GM19328 (cell line): ENCODE data around the gene HRAS.

ENCODE experiments used
- ATAC-seq: cut with Tn5 transposase; IDR thresholded peaks from one replicate; pipeline ENCODE4 v1.9.1; 2021; ENCODE audit warnings: mild to moderate bottlenecking, moderate library complexity; ENCODE audit not compliant: unreplicated experiment

HRAS gene

DNA sequence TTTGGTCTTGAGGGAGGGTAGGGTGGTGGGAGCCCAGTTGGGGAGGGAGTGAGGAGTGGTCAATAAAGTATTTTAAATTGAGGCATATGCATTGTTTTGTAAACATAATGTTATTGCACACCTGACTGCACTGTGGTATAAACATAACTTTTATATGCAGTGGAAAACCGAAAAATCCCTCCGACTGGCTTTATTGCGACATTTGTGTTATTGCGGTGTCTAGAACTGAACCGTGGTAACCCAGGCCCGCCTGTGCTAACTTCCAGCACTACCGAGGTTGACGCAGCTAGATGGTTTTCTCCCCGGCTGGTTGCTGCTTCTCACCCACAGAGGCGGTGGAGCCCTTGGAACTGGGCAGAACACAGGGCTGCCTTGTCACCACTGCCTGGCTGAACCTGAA is 20.8 kb downstream of the HRAS start:
- ATAC-seq, result no peak

DNA sequence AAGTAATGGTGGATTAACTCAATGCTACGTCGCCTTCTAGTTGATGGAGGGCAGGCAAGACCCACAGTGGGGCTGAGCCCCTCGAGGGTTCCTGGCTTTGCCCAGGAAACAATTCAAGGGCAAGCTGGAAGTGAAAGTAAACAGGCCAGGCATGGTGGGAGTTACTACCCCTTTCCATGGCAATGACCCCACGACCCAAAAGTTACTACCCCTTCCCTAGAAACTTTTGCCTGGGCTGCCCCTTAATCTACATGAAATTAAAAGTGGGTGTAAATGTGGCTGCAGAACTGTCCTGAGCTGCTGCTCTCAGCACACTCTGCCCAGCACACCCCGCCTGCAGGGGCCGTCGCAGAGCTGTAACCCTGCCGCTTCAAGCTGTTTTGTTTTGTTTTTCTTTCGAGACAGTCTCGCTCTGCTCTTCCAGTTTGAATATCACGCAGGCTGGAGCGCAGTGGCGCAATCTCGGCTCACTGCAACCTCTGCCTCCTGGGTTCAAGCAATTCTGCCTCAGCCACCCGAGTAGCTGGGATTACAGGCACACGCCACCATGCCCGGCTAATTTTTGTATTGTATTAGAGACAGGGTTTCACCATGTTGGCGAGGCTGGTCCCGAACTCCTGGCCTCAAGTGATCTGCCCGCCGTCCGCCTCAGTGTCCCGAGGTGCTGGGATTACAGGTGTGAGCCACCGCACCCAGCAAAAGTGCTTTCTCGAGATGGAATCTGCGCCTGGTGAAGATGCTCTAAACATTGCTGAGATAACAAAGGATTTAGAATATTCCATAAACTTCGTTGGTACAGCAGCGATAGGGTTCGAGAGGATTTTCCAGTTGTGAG is 22.4 kb downstream of the HRAS start:
- ATAC-seq, result no peak

DNA sequence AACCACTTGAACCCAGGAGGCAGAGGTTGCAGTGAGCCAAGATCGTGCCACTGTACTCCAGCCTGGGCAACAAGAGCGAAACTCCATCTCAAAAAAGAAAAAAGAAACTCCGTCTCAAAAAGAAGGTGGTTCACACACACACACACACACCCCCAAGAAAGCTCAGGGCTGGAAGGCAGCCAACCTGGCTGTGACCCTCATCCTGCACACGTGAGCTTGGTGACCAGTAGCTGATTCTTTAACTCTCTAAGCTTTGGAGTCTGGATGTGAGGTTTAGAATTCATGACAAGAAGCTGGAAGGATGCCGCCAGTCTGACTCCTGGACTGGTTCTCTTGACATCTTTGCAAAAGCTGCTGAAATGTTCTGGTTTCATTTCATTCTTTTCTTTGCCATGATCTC is 26.4 kb downstream of the HRAS start:
- ATAC-seq, result no peak

DNA sequence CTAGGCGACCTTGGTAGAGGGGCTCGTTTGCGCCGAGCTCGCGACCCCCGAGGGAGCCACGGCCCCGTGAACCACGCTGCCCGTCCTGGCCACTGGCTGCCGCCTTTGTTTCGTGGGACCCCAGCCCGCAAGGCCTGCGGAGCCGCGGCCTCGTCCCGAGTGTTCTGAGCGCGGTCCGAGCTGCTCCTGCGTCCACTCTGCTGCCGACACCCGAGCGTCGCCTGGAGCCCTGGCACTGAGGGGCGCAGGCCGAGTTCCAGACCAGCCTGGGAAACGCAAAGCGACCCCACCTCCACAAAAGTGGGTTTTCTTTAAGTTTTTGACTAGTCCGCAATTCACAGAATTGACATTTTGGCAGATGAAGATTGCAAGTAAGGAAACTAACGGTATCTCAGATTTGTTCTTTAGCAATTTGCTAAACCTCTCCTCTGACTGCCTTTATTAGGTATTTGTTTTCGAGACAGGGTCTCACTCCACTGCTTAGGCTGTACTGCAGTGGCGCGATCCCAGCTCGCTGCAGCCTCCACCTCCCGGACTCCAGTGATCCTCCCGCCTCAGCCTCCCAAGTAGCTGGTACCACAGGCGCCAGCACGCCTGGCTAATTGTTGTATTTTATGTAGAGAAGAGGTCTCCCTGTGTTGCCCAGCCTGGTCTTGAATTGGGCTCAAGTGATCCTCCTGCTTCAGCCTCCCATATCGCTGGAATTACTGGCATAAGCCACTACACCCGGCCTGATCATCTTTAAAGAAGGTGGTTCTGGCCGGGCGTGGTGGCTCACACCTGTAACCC is 27.5 kb downstream of the HRAS start:
- ATAC-seq, result no peak

DNA sequence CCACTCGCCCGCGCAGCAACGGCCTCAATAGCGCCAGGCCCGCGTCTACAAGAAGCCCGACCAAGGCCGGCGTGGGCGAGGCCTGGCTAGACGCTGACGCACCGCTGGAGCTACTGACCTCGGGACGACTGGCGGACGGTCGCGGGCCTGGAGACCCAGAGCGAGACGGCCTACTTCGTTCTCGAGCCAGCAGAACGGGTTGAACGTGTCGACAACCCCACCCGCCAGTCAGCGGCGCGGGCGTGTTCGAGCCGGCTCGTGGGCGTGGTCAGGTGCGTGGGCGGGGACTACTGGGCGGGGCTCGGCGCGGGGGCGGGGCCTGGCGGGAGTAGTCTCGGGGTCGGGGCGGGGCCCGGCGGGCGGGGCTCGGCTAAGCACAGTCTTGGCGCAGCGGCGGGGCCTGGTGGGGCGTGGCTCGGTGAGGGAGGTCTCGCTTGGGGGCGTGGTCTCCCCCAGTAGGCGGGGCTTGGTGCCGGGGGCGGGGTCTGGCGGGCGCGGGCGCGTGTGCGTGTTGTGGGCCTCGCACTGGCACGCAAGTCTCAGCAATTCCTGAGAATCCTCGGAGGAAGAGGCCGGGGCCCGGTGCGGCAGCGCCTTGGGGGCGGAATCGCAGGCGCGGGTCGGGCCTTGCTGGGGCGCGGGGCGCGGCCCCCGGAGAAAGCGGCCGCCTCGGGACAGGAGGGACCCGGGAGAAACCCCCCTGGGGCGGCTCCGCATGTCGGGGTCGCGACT is 28.2 kb downstream of the HRAS start, which contains the start of gene RNH1:
RNH1 (minus strand) TSS at position 248 of the 732 bp plus-strand sequence. CDS start 5,080 bp downstream, outside the sequence.
- peak; percentile 40 for ATAC-seq

DNA sequence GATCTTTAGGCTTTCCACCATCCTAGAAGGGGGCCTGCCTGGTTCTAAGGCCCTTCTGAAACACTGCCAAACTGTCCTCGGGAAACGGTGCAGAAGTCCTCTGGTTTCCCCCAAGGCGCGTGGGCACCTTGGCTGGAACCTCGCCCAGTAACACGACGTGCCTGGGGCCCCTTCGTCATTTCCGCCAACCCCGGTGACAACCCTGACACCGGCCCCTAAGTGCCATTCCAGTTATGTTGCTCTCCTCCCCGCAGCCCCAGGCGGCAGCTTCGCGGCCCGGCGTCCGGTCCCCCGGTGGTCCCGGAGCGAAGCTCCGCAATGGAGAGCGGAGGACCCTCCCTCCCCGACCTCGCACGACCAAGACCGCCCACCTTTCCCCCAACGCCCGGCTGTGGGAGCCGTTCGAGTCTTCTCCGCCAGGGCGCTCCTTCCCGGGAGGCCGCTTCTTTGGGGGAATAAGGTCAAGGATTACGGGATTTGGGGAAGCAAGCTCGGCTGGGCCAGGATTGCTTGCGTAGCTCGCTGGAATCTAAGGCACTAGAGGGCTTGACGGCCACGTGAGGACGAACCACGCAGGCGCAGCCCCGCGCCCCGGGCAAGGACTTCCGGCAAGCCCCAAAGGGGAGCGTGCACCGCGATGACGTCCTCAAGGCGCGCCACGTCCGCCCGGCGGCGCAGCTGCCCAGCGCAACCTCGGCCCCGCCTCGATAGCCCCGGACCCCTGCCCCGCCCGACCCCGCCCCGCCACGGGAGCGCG is 29.0 kb downstream of the HRAS start:
- ATAC-seq, result peak; percentile 65

DNA sequence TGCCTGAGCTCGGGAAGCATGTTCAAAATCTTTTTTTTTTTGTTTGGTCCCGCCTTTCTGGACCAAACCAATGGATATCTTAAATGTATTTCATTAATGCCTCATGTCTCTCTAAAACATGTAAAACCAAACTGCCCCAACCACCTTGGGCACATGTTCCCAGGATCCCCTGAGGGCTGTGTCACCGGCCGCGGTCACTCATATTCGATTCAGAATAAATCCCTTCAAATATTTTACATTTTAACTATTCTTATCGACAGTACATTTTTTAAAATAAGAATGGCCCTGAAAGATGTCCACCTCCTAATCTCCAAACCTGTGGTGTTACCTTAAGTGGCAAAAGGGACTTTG is 30.4 kb downstream of the HRAS start:
- no peak for ATAC-seq

DNA sequence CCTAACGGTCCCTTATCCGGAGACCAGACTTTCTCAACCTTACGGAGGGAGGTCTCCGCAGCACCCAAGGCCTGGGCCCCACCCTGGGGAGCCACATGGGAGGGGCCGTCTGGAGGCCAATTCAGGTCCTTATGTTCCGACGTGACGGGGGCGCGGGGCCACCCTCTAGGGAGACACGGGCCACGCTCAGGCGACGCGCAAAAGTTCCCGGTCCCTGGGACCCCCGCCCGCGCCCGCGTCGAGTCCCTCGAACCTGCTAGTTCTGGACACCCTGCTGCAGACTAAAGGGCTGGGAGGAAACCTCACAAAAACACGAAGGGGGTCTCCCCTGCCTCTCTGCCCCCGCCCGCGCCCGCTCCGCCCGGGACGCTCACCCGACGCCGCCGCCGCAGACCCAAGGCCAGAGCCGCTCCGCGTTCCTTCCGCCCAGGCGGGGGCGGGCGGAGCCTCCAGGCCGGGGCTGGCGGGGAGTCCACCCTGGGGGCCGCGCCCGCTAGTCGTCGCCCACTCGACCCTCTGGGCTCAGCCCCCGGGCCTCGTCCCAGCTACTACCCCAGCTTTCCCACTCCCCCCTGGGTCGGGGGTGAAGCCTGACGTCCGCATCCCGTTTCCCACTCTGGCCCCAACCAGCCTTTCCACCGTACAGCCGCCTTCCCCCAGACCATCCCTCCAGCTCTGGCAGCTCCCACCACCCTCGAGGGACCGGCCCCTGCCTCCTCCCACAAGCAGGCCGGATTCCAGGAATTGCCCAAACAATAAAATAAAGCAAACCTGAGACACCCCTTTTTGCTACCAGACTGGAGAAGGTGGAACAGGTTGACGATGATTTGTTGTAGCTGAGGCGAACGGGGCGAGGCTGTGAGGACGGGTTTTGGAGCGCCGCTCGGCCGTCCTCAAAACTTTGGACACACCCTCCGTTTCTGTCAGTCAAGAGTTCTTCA is 31.1 kb downstream of the HRAS start:
- no peak for ATAC-seq

DNA sequence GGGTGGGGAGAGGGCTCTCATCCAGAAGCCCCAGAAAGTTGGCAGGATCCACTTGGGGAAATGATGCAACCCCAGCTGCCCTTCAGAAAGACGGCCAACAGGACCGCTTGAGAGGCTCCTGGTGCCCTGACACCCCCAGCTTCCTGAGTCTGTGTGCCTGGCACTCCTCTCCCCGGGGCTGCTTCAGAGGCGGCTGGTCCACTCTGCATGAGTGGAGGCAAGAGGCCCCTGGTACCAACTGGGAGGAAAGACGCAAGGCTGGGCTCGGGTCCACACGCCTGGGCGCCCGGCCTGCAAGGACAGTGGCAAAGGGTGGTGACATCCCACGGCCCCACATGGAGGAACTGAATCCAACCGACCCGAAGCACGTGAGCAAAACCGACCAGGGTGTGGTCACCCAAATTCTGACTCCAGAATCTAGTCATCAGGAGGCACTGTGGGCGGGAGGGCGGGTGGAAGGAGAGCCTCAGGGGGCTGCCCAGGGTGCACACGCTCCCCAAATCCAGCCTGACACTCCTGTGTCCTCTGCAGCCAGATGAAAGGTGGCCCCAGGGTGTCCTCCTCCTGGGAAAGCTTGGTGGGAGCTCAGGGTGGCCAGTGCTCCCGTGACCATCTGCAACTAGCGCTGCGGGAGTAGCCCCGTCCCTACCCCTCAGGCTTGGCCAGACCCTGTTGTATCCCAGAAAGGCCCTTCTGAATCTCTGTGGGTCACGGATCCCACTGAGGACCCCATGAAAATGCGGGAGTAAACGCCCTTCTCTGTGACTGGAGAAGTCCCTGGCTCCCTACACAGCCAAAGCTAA is 32.0 kb downstream of the HRAS start:
- ATAC-seq, result no peak

DNA sequence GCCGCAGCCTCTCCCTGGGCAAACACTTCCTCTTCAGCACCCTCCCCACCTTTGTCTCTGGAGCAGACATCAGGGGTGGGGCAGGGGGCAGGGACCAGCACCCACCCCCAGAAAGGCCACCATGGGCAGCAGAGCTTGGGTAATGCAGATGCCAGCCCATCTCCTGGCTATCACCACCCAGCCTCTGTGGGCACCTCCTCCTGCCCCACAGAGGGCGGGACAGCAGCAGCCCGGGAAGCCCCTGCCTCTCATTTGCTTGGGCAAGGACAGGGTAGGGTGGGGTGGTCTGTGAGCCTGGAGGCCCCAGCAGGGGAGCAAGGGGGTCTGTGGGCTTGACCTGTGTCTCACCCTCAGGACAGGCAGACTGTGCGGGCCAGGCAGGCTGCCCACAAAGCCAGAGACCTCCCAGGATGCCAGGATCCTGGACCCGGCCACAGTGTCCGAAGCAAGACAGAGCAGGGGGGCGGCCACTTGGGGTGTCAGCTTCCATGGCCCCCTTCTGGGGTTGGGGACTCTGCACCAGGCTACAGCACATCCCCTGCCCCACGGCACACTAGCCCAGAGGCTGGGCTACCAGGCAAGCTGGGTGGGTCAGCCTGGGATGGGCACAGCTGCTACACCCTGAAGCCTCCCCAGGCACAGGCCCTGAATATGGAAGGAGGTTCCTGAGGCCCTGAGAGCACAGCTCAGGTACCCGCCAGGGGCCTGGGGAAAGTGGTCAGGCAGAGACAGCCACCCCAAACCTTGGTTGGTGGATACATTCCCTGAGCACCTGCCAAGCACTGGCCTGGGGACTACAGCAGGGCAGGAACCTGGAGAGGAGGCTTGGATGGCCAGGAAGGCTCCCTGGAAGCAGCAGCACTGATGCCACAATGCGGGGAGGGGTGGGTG is 32.8 kb downstream of the HRAS start:
- no peak for ATAC-seq

DNA sequence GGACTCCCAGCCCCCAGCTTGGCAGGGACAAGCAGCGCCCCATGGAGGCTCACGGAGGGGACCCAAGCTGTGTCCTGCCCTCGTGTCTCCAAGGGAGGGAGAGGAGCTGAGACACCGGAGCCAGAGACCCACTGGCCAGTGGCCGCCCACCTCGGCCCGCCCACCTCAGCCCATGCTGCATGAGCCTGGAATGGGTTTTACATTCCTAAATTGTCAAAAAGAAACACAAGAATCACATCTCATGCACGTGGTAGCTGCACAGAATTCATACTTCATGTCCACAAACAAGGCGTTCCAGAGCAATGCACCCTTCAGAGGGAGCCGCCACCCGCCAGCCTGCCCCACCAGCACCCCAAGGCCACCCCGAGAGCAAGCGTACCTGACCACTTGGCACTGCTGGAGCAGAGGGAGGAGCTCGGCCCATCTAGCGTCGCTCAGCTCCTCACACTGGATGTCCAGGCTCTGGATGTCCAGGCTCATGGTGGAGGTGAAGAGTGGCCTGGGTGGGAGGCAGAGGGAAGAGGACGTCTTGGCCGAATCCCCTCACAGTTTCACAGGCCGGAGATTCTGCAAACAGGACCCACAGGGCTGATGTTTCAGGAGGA is 33.6 kb downstream of the HRAS start:
- no peak for ATAC-seq

DNA sequence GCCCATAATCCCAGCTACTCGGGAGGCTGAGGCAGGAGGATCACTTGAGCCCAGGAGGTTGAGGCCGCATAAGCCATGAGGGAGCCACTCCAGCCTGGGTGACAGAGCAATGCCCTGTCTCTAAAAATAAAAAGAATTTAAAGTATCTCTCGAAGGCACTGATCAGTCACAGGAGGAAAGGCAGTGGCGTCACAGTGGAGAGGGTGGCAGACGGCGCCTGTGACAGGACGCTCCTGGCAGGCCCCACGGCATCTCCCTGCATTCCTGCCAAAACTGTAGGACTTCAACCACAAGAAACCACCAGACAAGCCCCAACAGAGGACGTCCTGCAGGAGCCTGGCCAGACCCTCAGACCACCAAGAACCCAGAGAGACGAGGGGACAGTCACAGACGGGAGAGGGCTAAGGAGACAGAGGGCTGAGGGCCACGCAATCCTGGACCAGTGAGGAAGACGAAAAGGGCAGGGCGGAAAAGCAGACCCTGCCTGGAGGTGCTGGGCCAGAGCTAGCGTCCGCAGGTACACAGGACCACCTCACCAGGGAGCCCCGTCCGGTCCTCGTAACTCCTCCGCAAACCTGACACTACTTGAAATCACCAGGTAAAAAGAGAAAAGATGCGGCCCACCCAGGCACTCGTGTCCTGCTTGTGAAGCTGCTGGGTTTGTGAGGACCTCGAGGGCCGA is 34.2 kb downstream of the HRAS start:
- ATAC-seq, result no peak

DNA sequence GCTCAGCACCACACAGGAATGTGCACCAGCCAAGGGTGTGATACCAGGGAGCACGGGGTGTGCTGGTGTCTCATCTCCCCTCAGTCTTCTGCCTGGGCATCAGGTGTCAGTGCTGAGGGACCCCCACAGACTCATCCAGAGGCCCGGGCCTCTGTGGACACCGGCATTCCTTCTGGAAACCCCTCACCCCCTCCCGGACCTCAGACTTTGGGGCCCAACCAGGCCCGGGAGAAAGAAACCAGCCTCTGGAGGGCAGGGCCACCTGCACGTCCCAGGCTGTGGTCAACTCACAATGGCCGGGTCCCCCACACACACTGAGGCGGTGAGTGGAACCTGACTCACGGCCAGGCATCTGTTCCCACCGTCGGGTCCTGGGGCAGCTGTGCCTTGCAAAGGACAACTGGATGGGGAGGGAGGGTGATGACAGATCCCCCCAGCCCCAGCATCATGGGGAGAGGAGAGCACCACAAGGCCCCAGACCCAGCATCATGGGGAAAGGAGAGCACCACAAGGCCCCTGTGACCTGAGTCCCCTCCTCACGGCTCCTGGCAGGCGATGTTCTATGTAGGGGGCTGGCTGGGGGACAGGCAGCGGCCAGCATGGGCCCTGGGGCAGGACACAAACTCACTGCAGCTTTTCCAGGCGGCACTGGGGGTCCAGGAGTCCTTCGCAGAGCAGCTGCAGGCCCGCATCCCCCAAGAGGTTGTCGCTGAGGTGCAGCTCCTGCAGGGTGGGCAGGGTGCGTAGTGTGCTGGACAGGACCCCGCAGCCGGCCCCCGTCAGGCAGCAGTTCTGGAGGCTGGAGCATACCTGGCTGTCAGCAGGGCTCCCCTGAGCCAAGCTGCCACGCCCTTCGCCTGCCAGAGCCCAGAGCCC is 35.9 kb downstream of the HRAS start:
- ATAC-seq, result no peak

DNA sequence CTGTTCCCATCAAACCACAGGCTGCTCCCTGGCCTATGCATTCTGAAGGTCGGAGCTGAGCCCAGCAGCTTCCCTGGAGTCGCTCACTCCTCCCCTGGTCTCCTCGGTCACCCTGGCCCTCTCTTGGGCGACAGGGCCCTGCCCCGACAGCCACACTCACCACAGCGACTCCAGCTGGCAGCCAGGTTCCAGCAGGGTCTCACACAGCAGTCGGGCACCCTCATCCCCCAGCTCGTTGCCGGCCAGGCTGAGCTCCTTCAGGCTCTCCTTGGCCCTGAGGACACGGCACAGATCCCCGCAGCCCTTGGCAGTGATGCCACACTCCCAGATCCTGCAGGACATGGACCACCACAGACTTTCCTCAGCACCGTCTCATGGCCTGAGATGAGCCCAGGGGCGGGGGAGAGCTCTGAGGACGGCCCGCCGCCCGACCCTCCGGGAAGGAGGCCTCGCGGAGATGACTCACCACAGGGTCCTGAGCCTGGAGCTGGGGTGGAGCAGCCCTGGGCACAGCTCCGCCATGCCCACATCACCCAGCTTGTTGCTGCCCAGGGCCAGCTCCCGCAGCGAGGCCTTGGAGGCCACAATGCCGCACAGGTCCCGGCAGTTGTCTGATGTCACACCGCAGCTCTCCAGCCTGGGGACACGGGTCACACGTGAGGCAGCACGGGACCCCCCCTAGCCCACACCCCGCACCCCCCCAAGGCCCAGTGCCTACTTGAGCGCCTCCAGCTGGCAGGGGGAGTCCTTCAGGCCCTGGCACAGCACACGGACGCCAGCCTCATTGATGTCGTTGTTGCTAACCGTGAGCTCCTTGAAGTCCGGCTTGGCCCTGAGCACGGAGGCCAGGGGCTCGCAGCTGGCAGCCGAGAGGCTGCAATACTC is 36.8 kb downstream of the HRAS start:
- no peak for ATAC-seq
